GM10248 (cell line): Measurements from ENCODE around the gene ZNRF1.

Experiments
- CTCF ChIA-PET: fragments of 300-600 bp; sonication (Branson Sonifier 250); formaldehyde crosslinking; extraction: SDS; loops from one replicate; lab custom pipeline; 2021; ENCODE audit warnings: antibody characterized with exemption; lab: Yijun Ruan, JAX
- POLR2A ChIA-PET: fragments of 350-650 bp; sonication (Branson Sonifier 250); formaldehyde crosslinking; extraction: SDS; loops from one replicate; lab custom pipeline; 2020; ENCODE audit warnings: antibody characterized with exemption; lab: Yijun Ruan, JAX
- DNase-seq: peaks from one replicate; pipeline ENCODE4 v3.0.0; 2012; ENCODE audit errors: extremely low spot score
- CTCF ChIP-seq: IDR thresholded peaks from 2 replicates; pipeline ENCODE4 v1.5.1; 2012; ENCODE audit warnings: mild to moderate bottlenecking, low read depth; ENCODE audit errors: extremely low read depth, missing control alignments, control extremely low read depth

The ZNRF1 gene

GRCh38 chr16:74990832-74991231, 8.0 kb upstream of the ZNRF1 start:
- POLR2A ChIA-PET: no interaction called here
- TF ChIP-seq CTCF: no peak

GRCh38 chr16:74991268-74991592, 7.6 kb upstream of the ZNRF1 start:
- ChIA-PET POLR2A (no interaction called here), CTCF (interaction anchor here (2.7 kb wide), 1 partner anchor 120 kb away, joined by 14 read pairs; no protein-coding TSS in a partner anchor)
- TF ChIP-seq CTCF: no peak
- no peak for DNase-seq

More at GRCh38 chr16:74990832-74991231, 8.0 kb upstream of the ZNRF1 start:
- CTCF ChIA-PET: interaction anchor here (2.7 kb wide), 1 partner anchor 120 kb away, joined by 14 read pairs; no protein-coding TSS in a partner anchor
- DNase-seq: no peak

GRCh38 chr16:74991593-74992403, 7.0 kb upstream of the ZNRF1 start:
- POLR2A ChIA-PET: no interaction called here
- CTCF ChIA-PET: interaction anchor here (2.7 kb wide), 1 partner anchor 119 kb away, joined by 14 read pairs; no protein-coding TSS in a partner anchor
- no peak for TF ChIP-seq CTCF
- DNase-seq: no peak

- DNase-seq: no peak
- ChIA-PET CTCF (interaction anchor here (5.8 to 6.1 kb wide), 2 partner anchors 10 to 115 kb away, joined by 70 to 108 read pairs; partner anchors contain the start of gene WDR59), POLR2A (no interaction called here)
Observed at GRCh38 chr16:74995986-74996385, 2.8 kb upstream of the ZNRF1 start.

DNA sequence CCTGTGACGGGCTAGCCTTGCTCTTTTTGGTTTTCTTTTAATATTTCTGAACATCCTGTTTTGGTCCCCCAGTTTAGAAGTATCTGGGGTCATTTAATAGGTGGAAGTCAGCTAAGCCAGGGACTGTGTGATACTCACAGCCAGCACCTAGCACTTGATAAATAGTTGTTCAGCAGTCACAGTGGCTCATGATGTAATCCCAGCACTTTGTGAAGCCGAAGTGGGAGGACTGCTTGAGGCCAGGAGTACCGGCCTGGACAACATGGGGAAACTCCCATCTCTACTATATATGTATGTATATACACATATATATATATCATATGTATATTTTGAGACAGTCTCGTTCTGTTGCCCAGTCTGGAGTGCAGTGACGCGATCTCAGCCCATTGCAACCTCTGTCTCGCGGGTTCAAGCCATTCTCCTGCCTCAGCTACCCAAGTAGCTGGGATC, 1.8 kb upstream of the ZNRF1 start:
- no peak for TF ChIP-seq CTCF
- DNase-seq: no peak
- POLR2A ChIA-PET: no interaction called here
- CTCF ChIA-PET: interaction anchor here (1.0 to 6.1 kb wide), 4 partner anchors 11 to 114 kb away, joined by 3 to 108 read pairs (median 42); partner anchors contain the start of gene WDR59

More at GRCh38 chr16:74995986-74996385, 2.8 kb upstream of the ZNRF1 start:
- TF ChIP-seq CTCF: no peak

GRCh38 chr16:74999219-74999608, 390 bp downstream of the ZNRF1 start:
- no peak for TF ChIP-seq CTCF
- CTCF ChIA-PET: interaction anchor here (1.3 to 6.1 kb wide), 11 partner anchors 8 to 111 kb away, joined by 4 to 108 read pairs (median 9); partner anchors contain the start of gene WDR59
- peak; percentile 52 for DNase-seq
- POLR2A ChIA-PET: no interaction called here
